GM18505 (cell line): ENCODE data around the gene ANKRD10.
"Not testable (repeated sequence)": the region's sequence is repeated elsewhere in the genome, so short reads cannot be mapped to it uniquely, and the experiment has no call there.

Source experiments
- ATAC-seq: cut with Tn5 transposase; IDR thresholded peaks from one replicate; pipeline ENCODE4 v1.9.1; 2021; ENCODE audit not compliant: unreplicated experiment
- POLR2A ChIP-seq: IDR thresholded peaks from 4 replicates; pipeline ENCODE4 v1.6.1; 2011; ENCODE audit warnings: borderline replicate concordance; ENCODE audit not compliant: insufficient read depth, insufficient read length; ENCODE audit errors: extremely low read depth

The ANKRD10 gene

DNA sequence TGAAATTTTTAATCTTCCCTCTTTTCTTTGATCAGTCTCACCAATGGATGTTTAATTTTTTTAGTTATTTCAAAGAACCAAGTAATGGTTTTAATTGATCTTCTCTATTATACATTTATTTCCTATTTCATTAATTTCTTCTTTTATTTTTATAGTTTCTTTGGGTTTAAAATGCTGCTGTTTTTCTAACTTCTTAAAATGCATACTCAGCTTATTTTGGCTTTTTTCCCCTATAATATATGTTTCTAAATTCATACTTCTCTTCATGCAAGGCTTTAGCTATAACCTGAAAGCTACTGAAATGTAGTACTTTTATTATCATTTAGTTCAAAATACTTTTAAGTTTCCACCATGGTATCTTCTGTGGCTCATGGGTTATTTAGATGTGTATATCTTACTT is 53.9 kb downstream of the ANKRD10 start:
- ATAC-seq: no peak
- TF ChIP-seq POLR2A: no peak

DNA sequence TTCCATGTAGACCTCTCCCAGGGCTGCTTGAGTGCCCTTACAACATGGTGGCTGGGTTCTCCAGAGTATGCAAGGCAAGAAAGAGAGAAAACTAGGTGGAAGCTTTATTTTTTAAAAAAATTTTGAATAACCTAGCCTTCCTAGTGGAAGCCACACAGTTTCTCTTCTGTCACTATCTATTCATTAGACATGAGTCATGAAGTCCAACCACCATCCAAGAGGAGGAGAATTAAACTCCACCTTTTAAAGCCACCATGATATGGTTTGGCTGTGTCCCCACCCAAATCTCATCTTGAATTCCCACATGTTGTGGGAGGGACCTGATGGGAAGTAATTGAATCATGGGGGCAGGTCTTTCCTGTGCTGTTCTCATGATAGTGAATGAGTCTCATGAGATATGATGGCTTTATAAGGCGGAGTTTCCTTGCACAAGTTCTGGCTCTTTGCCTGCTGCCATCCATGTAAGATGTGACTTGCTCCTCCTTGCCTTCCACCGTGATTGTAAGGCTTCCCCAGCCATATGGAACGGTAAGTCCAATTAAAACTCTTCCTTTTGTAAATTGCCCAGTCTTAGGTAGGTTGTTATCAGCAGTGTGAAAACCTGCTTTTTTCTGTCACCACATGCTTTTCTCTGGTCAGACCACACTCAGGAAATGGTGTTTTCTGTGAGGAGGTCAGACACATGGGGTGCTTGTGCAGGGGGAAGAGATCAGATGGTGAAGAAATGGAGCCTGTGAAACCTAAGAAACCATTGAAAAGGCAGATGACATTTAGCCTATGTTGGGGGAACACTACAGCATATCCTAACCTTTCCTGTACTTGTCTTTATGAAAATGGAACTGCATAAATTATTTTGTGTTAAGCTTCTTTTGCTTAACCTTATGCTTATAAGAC is 57.7 kb downstream of the ANKRD10 start:
- ATAC-seq: no peak
- TF ChIP-seq POLR2A: no peak

DNA sequence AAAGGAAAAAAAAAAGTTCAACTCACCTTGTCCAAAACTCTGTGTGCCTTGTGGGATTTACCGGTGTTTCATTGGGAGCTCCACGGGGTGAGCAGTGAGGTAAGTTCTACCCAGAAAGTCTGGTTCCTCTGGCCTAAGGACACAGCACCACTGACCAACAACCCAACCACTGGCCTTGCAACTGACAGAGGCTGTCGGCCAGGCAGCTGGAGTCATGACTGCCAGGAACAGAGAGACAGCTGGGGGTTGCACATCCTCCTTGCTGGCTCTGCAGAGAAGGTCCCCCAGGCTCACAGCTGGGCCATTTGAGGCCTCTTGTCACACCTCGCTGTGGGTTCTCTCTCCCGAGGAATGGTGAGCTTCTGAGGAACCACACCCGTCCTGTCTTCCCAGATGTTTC is 59.5 kb downstream of the ANKRD10 start:
- ATAC-seq: no peak
- TF ChIP-seq POLR2A: no peak

DNA sequence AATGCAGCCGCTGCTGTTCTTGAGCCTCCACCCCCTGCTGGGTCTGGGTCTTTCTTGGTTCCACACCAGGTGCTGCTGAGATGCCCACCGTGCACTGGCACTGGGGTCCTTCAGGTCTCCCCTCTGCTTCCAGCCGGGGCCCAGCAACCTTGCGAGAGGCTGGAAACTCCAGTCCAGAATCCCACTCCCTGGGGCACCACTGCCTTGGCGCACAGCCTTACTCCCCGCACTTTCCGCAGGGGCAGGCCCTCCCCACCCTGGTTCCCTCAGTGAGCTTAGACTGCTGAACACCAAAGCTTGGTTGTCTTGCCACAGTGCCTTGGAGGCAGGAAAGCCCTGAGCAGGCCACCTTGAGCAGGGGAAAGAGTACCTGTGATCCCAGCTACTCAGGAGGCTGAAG is 60.0 kb downstream of the ANKRD10 start:
- no peak for TF ChIP-seq POLR2A
- ATAC-seq: no peak

DNA sequence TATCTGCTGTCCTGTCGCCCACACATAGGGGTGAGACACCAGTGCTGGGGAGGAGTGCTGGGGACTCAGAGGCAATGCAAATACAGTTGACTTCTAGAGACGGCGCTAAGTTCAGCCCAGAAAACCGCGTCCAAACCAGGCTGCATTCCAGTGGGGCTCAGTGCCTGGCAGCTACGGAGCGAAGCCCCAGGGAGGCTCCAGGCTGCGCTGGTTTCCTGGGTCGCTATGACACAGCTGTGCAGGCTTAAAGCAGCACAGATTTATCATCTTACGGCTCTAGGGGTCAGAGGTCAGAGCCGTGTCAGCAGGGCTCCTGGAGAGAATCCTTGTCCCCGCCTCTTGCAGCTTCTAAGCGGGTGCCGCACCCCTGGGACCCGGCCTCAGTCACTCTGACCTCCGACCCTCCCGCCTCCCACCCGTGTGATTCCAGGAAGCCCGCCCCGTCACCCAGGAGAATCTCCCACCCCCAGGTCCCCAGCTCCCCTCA is 61.6 kb downstream of the ANKRD10 start:
- no peak for ATAC-seq
- no peak for TF ChIP-seq POLR2A

DNA sequence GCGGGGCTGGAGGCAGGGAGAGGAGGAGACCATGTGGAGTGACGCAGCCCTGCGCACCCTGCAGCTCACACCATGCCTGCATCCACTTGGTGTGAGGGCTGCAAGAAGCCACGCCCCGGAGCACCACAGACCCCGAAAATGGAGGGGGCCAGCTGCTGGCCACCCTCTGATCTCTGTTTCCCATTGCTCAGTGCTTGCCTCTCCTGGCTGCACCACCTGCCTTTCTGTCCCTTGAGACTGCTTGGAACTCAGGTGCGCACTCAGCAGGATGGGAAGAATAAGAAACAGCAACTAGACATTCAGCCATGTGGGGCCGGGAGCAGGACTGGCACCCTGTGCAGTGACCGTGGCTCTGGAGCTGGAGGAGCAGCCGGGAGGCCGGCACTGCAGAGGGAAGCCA is 64.0 kb downstream of the ANKRD10 start:
- no peak for TF ChIP-seq POLR2A
- ATAC-seq: no peak

DNA sequence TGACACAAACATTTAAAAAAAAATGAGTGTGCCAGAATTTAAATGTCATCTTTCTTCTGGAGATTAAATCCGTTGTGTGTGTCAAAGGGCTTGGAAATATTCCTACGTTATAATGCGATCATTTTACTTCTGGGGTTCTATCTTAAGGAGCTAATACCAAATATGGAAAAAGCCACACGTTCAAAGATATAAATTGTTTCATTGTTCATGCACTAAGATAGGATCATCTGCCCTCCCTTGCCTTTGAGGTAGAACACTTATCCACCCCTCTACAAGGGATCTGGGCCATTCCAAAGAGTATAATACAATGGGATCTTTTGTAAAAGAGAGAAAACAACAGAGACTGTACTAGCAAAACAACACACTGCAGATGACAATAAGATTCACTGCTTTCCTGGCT is 64.9 kb downstream of the ANKRD10 start:
- TF ChIP-seq POLR2A: no peak
- no peak for ATAC-seq

DNA sequence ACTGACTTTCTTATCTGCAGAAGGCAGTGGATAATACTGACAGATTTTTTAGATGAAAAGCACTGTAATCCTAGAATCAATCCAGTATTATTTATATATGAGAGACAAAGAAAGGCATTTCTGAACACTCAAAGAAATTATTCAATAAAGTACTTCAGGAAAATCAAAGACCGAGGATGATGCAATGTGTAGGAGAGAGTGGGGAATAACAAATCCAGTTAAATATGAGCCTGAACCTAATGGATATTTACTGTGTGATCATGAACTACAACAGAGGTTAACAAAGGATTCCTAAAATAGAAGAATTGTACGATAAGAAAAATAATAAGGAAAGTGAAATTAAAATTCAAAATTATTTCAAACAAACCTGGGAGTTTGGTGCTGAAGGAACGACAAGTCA is 69.3 kb downstream of the ANKRD10 start:
- no peak for ATAC-seq

DNA sequence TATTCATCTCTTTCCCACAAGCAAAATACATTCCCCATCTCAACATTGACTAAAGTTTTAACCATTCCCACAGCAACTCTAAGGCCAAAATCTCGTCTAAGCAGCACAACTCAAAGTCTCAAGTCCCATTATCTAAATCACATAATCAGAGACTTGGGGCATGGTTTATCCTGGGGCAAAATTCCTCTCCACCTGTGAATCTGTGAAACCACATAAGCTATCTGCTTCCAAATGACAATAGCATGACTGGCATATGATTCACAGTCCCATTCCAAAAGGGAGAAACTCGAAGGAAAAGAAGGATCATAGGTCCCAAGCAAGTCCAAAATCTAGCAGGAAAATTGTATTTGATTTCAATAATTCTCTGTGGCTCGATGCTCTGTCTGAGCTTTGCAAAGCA is 73.0 kb downstream of the ANKRD10 start:
- no peak for TF ChIP-seq POLR2A
- no peak for ATAC-seq

More for the DNA sequence above, 69.3 kb downstream of the ANKRD10 start:
- TF ChIP-seq POLR2A: no peak

DNA sequence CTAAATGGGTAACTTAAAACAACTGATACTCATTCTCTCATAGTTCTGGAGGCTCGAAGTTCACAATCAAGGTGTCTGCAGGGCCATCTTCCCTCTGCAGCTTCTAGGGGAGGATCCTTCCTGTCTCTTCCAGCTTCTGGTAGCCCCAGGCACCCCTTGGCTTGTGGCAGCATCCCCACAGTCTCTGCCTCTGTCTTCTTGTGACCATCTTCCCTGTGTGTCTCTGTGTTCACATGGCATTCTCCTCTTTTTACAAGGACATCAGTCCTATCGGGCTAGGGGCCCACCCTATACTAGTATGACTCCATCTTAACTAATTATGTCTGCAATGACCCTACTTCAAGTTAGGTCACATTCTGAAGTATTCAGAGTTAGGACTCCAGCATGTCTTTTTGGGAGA is 73.5 kb downstream of the ANKRD10 start:
- no peak for ATAC-seq
- TF ChIP-seq POLR2A: no peak

DNA sequence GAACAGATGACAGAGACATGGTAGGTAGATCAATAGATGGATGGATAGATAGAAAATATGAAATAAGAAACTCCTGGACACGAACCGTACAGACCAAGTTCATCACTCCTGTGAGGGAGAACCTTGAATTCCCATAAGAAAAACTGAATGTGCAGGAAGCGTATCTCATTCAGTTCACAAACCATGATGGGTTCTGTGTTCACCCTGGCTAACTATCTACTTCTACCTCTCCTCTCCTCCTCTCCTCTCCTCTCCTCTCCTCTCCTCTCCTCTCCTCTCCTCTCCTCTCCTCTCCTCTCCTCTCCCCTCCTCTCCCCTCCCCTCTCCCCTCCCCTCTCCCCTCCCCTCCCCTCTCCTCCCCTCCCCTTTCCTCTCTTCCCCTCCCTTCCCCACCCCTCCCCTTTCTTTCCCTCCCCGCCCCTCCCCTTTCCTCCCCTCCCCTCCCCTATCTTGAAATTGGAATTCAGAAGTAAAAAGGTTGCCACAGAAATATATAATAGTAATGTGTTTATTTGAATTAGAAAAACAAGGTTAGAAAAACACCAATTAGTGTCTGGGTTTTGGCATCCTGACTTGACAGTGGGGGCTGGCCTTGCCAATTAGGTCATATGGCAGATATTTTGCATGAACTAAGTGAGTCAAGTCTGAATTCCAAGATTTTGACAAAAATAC is 75.9 kb downstream of the ANKRD10 start:
- TF ChIP-seq POLR2A: no peak
- no peak for ATAC-seq

DNA sequence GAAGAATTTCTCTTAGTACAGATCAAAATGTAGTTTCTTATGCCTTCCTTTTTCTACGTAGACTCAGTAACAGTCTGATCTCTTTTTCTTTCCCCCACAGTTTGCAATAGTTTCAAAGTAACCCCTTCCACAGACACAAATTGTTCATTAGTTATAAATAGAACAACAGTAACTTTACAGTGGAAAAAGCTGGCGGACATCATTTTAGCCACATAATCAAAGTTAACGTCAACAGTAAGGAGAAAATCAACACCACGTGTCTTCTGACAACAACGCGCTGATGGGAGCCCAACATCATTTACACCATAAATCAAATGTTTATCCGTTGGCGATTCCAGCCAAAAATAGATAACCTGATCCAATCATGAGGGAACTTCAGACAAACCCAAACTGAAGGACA is 76.8 kb downstream of the ANKRD10 start:
- TF ChIP-seq POLR2A: no peak
- no peak for ATAC-seq

DNA sequence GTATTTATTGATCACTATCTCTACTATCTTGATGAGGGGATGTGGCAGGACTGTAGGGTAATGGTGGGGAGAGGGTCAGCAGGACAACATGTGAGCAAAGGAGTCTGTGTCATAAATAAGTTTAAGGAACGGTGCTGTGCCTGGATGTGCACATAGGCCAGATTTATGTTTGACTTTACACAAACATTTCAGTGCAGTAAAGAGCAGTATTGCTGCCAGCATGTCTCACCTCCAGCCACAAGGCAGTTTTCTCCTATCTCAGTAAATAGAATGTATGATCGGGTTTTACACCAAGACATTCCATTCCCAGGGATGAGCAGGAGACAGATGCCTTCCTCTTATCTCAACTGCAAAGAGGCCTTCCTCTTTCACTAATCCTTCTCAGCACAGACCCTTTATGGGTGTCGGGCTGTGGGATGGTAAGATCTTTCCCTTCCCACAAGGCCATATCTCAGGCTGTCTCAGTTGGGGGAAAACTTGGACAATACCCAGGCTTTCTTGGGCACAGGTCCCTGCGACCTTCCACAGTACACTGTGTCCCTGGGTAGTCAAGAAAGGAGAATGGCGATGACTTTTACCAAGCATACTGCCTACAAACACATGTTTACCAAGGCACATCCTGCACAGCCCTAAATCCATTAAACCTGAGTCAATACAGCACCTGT is 77.3 kb downstream of the ANKRD10 start:
- ATAC-seq: not testable (repeated sequence)

DNA sequence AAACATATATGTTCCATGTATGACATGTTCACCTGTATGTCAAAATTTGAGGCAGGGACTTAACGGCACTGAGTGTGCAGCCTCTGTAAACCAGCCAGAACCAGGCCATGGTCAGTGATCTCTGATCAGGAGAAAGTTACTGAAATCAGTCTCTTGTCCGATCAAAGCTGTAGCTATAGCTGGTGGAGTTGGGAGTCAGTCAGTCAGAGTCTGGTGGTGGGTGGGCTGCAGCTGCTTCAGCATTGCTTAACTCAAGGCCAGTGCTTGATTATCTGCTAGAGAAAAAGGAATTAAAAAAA is 78.3 kb downstream of the ANKRD10 start:
- no peak for ATAC-seq
- TF ChIP-seq POLR2A: no peak
